ENCODE data around the gene FUT1.

The FUT1 gene

GRCh38 chr19:48784527-48784926, 32.1 kb upstream of the FUT1 start:
- H3F3A ChIP-seq (ENCODE audit: low read depth) = no peaks in the 10 kb centered on the region
- no peaks in the 10 kb centered on the region for H3K4me1 ChIP-seq (ENCODE audit: insufficient read depth, low read length, poor library complexity, severe bottlenecking)
- H3K4me2 ChIP-seq (ENCODE audit: low read depth, low read length, poor library complexity, severe bottlenecking) = no peak overlapping the region
- H3K9me2 ChIP-seq (replicated peaks; ENCODE audit: low read depth, low read length) = no peaks in the 10 kb centered on the region
- H3K9me3 ChIP-seq (ENCODE audit: insufficient read depth, low read depth, low read length) = no peaks in the 10 kb centered on the region
- no peaks in the 10 kb centered on the region for H3K27me3 ChIP-seq (ENCODE audit: insufficient read depth, low read length, poor library complexity, severe bottlenecking)
- H2AFZ ChIP-seq (ENCODE audit: low read length) = 0 out of 2 replicates have a peak overlapping the region, but pooled peaks have one; percentile 9
- no peaks in the 10 kb centered on the region for H3K79me2 ChIP-seq (ENCODE audit: insufficient read depth, low read length)
- H3K4me3 ChIP-seq (ENCODE audit: low read length, poor library complexity, severe bottlenecking) = no peak overlapping the region
- H4K20me1 ChIP-seq (ENCODE audit: insufficient read depth, low read length, poor library complexity, severe bottlenecking) = no peaks in the 10 kb centered on the region
- TF ChIP-seq EZH2phosphoT487 (IDR thresholded peaks at IDR 0.05; ENCODE audit: borderline replicate concordance) = no peak
- TF ChIP-seq, protein P1, sequence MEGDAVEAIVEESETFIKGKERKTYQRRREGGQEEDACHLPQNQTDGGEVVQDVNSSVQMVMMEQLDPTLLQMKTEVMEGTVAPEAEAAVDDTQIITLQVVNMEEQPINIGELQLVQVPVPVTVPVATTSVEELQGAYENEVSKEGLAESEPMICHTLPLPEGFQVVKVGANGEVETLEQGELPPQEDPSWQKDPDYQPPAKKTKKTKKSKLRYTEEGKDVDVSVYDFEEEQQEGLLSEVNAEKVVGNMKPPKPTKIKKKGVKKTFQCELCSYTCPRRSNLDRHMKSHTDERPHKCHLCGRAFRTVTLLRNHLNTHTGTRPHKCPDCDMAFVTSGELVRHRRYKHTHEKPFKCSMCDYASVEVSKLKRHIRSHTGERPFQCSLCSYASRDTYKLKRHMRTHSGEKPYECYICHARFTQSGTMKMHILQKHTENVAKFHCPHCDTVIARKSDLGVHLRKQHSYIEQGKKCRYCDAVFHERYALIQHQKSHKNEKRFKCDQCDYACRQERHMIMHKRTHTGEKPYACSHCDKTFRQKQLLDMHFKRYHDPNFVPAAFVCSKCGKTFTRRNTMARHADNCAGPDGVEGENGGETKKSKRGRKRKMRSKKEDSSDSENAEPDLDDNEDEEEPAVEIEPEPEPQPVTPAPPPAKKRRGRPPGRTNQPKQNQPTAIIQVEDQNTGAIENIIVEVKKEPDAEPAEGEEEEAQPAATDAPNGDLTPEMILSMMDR (conservative IDR thresholded peaks at IDR 0.05; ENCODE audit: low read length) = peak; percentile 26
- H3K36me3 ChIP-seq (ENCODE audit: insufficient read depth, low read length) = no peaks in the 10 kb centered on the region
- no peak overlapping the region for H3K9ac ChIP-seq (ENCODE audit: low read depth, low read length, poor library complexity, severe bottlenecking)

- Histone ChIP-seq H2AFZ (ENCODE audit: low read length) (no peak overlapping the region), H3K9me3 (ENCODE audit: insufficient read depth, low read depth, low read length) (no peaks in the 10 kb centered on the region), H3K79me2 (ENCODE audit: insufficient read depth, low read length) (no peaks in the 10 kb centered on the region), H3K27me3 (ENCODE audit: insufficient read depth, low read length, poor library complexity, severe bottlenecking) (no peaks in the 10 kb centered on the region), H3F3A (ENCODE audit: low read depth) (no peaks in the 10 kb centered on the region), H3K9me2 (replicated peaks; ENCODE audit: low read depth, low read length) (no peaks in the 10 kb centered on the region), H3K4me3 (ENCODE audit: low read length, poor library complexity, severe bottlenecking) (no peak overlapping the region), H3K4me2 (ENCODE audit: low read depth, low read length, poor library complexity, severe bottlenecking) (no peak overlapping the region), H3K36me3 (ENCODE audit: insufficient read depth, low read length) (no peaks in the 10 kb centered on the region), H3K4me1 (ENCODE audit: insufficient read depth, low read length, poor library complexity, severe bottlenecking) (no peaks in the 10 kb centered on the region), H4K20me1 (ENCODE audit: insufficient read depth, low read length, poor library complexity, severe bottlenecking) (no peaks in the 10 kb centered on the region), H3K9ac (ENCODE audit: low read depth, low read length, poor library complexity, severe bottlenecking) (no peak overlapping the region)
- no peak for TF ChIP-seq EZH2phosphoT487 (IDR thresholded peaks at IDR 0.05; ENCODE audit: borderline replicate concordance)
- TF ChIP-seq, protein P1 (conservative IDR thresholded peaks at IDR 0.05; ENCODE audit: low read length) = no peak
Observed at GRCh38 chr19:48780631-48781391, 28.4 kb upstream of the FUT1 start.

DNA sequence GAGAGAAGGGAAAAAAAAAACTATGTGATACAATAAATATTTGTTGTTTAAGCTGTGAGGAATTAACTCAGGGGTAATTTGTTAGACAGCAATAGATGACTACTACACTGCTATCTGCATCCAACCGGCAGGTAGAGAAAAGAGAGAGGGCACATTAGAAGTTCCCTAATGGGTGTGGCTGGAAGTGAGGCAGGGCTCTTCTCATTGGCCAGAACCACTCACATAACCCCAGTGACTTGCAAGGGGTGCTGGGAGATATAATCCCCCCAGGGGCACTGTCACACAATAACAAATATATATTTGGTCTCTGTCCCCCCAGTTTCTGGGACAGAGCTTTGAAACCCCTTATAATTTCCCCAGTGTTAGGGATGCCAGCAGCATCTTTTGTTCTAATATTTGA, 27.2 kb upstream of the FUT1 start:
- H3K27me3 ChIP-seq (ENCODE audit: insufficient read depth, low read length, poor library complexity, severe bottlenecking) = no peaks in the 10 kb centered on the region
- H3K4me3 ChIP-seq (ENCODE audit: low read length, poor library complexity, severe bottlenecking) = no peak overlapping the region
- H3K4me2 ChIP-seq (ENCODE audit: low read depth, low read length, poor library complexity, severe bottlenecking) = no peak overlapping the region
- H2AFZ ChIP-seq (ENCODE audit: low read length) = no peak overlapping the region
- no peaks in the 10 kb centered on the region for H3F3A ChIP-seq (ENCODE audit: low read depth)
- no peaks in the 10 kb centered on the region for H4K20me1 ChIP-seq (ENCODE audit: insufficient read depth, low read length, poor library complexity, severe bottlenecking)
- TF ChIP-seq, protein P1 (conservative IDR thresholded peaks at IDR 0.05; ENCODE audit: low read length) = no peak
- no peak for TF ChIP-seq EZH2phosphoT487 (IDR thresholded peaks at IDR 0.05; ENCODE audit: borderline replicate concordance)
- H3K9me2 ChIP-seq (replicated peaks; ENCODE audit: low read depth, low read length) = no peaks in the 10 kb centered on the region
- H3K4me1 ChIP-seq (ENCODE audit: insufficient read depth, low read length, poor library complexity, severe bottlenecking) = no peaks in the 10 kb centered on the region
- no peaks in the 10 kb centered on the region for H3K79me2 ChIP-seq (ENCODE audit: insufficient read depth, low read length)
- no peaks in the 10 kb centered on the region for H3K9me3 ChIP-seq (ENCODE audit: insufficient read depth, low read depth, low read length)
- no peak overlapping the region for H3K9ac ChIP-seq (ENCODE audit: low read depth, low read length, poor library complexity, severe bottlenecking)
- H3K36me3 ChIP-seq (ENCODE audit: insufficient read depth, low read length) = no peaks in the 10 kb centered on the region

Measured in Loucy (cell line).